H1 (cell line): Measurements from ENCODE around the gene MS4A6A. TPM values are rescaled to one million over a fixed set of nuclear protein-coding genes. Genes with fewer than 3 reads are reported as not detected.

Source experiments
- CTCF ChIP-seq, 3 experiments: IDR thresholded peaks; 1 replicate in 2 of 3; 2 replicates in 1 of 3; pipeline versions ENCODE4 v1.5.1 to v1.6.1; 2011; ENCODE audit warnings: low read length in 3 of 3, mild to moderate bottlenecking in 3 of 3, inconsistent platforms in 2 of 3, low read depth in 1 of 3, moderate library complexity in 1 of 3; ENCODE audit not compliant: insufficient read depth in 1 of 3; ENCODE audit errors: control extremely low read depth in 1 of 3
- JUND ChIP-seq: IDR thresholded peaks from 2 replicates; pipeline ENCODE4 v1.6.1; 2011; ENCODE audit warnings: mild to moderate bottlenecking, improper control_type of control experiment, low read length
- RAD21 ChIP-seq, 2 experiments: IDR thresholded peaks in 1 of 2; conservative IDR thresholded peaks in 1 of 2; 2 replicates each; pipeline ENCODE4 v1.6.1; 2011; ENCODE audit warnings: low read depth in 2 of 2, low read length in 2 of 2, improper control_type of control experiment in 1 of 2, inconsistent platforms in 1 of 2, mild to moderate bottlenecking in 1 of 2, moderate library complexity in 1 of 2
- polyA plus RNA-seq, 7 experiments: library from polyadenylated mRNA; depleted of rRNA in 3 of 7; stranded (reverse) in 5 of 7; unstranded in 2 of 7; fragments of >200 nt in 5 of 7; fragments of 200-250 nt in 2 of 7; gene quantifications; 1 replicate in 5 of 7; 2 replicates in 1 of 7; 4 replicates in 1 of 7; pipeline versions ENCODE4 v1.2.1 to v1.2.3, GENCODE V29; 2011 to 2013; ENCODE audit warnings: missing spikeins in 2 of 7, mixed read lengths in 2 of 7
- total RNA-seq: library from RNA; stranded (reverse); fragmentation: NEBNext Ultra II Directional; extraction: Animal tissue kit (Norgen Biotek cat#: 25700); gene quantifications from 2 replicates; pipeline ENCODE4 v1.2.1, GENCODE V29; 2021
- TF ChIP-seq, protein P1 (sequence below): IDR thresholded peaks from 2 replicates; pipeline ENCODE4 v1.6.1; 2012; ENCODE audit warnings: inconsistent platforms

Gene MS4A6A
- total and polyA plus RNA-seq, 2 of the 8 experiments (the other 6 are each of a cell fraction or from before 2014, with no cell fraction given) = not detected

- TF ChIP-seq RAD21 (IDR thresholded peaks at IDR 0.05 in 1 of 2, conservative IDR thresholded peaks at IDR 0.05 in 1 of 2; ENCODE audit: low read depth in 2 of 2, low read length in 2 of 2) (no peak), JUND (no peak), CTCF (IDR thresholded peaks at IDR 0.05; ENCODE audit: control extremely low read depth in 1 of 3, insufficient read depth in 1 of 3, low read depth in 1 of 3, low read length in 3 of 3) (no peak)
- TF ChIP-seq, protein P1, sequence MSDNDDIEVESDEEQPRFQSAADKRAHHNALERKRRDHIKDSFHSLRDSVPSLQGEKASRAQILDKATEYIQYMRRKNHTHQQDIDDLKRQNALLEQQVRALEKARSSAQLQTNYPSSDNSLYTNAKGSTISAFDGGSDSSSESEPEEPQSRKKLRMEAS = no peak
These were observed 7.0 kb downstream of the MS4A6A start (continued) for GRCh38 chr11:60175860-60176275.
